ENCODE measurements around the gene EIF5. TPM values are rescaled to one million over a fixed set of nuclear protein-coding genes. Genes with fewer than 3 reads are reported as not detected.

EIF5 gene
- total RNA-seq, 1 experiment from 2014 or later: 238 TPM

- no peaks in the 10 kb centered on the region for H3K9me3 ChIP-seq (ENCODE audit: control insufficient read depth, insufficient read depth, low read depth, low read length)
- H3K4me1 ChIP-seq (ENCODE audit: control insufficient read depth, insufficient read depth, low read length): no peaks in the 10 kb centered on the region
- no peak overlapping the region for H3K4me3 ChIP-seq (ENCODE audit: low read depth in 2 of 2, low read length in 2 of 2)
- H3K27ac ChIP-seq (ENCODE audit: low read length): no peak overlapping the region
- H3K36me3 ChIP-seq (ENCODE audit: control insufficient read depth, insufficient read depth, low read length): no peaks in the 10 kb centered on the region
- H3K27me3 ChIP-seq (ENCODE audit: control insufficient read depth, insufficient read depth, low read length): no peaks in the 10 kb centered on the region
- in situ Hi-C loops (cut with HindIII; ENCODE audit: low pct_unique_long_range_greater_than_20kb, low sequenced_read_pairs) (no loop called here), intact Hi-C loops (cut with micrococcal nuclease; ENCODE audit: unreplicated experiment) (no loop called here)
- ATAC-seq (no peak), DNase-seq (ENCODE audit: low read depth, low spot score) (no peak)
- CTCF ChIA-PET: no interaction called here
- BruUV-seq (replicated peaks): no TSS peak
- POLR2A ChIA-PET: no interaction called here
- TF ChIP-seq SIN3A (IDR thresholded peaks at IDR 0.05; ENCODE audit: borderline replicate concordance, insufficient read depth, low read depth, low read length) (no peak), POLR2AphosphoS5 (IDR thresholded peaks at IDR 0.05; ENCODE audit: low read depth, low read length) (no peak), TCF7L2 (IDR thresholded peaks at IDR 0.05; ENCODE audit: low read depth, low read length) (no peak)
- TF ChIP-seq, protein P1, sequence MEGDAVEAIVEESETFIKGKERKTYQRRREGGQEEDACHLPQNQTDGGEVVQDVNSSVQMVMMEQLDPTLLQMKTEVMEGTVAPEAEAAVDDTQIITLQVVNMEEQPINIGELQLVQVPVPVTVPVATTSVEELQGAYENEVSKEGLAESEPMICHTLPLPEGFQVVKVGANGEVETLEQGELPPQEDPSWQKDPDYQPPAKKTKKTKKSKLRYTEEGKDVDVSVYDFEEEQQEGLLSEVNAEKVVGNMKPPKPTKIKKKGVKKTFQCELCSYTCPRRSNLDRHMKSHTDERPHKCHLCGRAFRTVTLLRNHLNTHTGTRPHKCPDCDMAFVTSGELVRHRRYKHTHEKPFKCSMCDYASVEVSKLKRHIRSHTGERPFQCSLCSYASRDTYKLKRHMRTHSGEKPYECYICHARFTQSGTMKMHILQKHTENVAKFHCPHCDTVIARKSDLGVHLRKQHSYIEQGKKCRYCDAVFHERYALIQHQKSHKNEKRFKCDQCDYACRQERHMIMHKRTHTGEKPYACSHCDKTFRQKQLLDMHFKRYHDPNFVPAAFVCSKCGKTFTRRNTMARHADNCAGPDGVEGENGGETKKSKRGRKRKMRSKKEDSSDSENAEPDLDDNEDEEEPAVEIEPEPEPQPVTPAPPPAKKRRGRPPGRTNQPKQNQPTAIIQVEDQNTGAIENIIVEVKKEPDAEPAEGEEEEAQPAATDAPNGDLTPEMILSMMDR (IDR thresholded peaks at IDR 0.05): no peak
- TF ChIP-seq, protein P2, sequence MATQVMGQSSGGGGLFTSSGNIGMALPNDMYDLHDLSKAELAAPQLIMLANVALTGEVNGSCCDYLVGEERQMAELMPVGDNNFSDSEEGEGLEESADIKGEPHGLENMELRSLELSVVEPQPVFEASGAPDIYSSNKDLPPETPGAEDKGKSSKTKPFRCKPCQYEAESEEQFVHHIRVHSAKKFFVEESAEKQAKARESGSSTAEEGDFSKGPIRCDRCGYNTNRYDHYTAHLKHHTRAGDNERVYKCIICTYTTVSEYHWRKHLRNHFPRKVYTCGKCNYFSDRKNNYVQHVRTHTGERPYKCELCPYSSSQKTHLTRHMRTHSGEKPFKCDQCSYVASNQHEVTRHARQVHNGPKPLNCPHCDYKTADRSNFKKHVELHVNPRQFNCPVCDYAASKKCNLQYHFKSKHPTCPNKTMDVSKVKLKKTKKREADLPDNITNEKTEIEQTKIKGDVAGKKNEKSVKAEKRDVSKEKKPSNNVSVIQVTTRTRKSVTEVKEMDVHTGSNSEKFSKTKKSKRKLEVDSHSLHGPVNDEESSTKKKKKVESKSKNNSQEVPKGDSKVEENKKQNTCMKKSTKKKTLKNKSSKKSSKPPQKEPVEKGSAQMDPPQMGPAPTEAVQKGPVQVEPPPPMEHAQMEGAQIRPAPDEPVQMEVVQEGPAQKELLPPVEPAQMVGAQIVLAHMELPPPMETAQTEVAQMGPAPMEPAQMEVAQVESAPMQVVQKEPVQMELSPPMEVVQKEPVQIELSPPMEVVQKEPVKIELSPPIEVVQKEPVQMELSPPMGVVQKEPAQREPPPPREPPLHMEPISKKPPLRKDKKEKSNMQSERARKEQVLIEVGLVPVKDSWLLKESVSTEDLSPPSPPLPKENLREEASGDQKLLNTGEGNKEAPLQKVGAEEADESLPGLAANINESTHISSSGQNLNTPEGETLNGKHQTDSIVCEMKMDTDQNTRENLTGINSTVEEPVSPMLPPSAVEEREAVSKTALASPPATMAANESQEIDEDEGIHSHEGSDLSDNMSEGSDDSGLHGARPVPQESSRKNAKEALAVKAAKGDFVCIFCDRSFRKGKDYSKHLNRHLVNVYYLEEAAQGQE (IDR thresholded peaks at IDR 0.05; ENCODE audit: insufficient read depth in 1 of 2, low read depth in 2 of 2, low read length in 1 of 2): no peak
Observed at GRCh38 chr14:103362780-103363179, 28.7 kb downstream of the EIF5 start.

DNA sequence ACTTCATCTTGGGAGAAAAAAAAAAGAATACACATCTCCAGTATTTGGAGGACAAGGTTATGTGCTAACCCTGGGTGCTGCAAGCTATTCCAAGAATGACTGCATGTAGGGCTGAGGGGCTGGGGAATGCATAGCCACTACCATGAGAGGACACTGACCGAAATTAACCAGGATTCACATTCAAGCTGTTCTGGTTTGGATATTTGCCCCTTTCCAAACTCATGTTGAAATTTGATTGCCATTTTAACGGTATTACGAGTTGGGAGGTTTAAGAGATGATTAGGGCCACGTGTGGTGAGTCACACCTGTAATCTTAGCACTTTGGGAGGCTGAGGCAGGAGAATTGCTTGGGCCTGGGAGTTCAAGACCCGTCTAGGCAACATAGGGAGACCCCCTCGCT is 32.7 kb downstream of the EIF5 start:
- no peaks in the 10 kb centered on the region for H3K9me3 ChIP-seq (ENCODE audit: control insufficient read depth, insufficient read depth, low read depth, low read length)
- TF ChIP-seq, protein P2 (IDR thresholded peaks at IDR 0.05; ENCODE audit: insufficient read depth in 1 of 2, low read depth in 2 of 2, low read length in 1 of 2): no peak
- TF ChIP-seq POLR2AphosphoS5 (IDR thresholded peaks at IDR 0.05; ENCODE audit: low read depth, low read length) (no peak), SIN3A (IDR thresholded peaks at IDR 0.05; ENCODE audit: borderline replicate concordance, insufficient read depth, low read depth, low read length) (no peak), TCF7L2 (IDR thresholded peaks at IDR 0.05; ENCODE audit: low read depth, low read length) (no peak)
- TF ChIP-seq, protein P1 (IDR thresholded peaks at IDR 0.05): no peak
- H3K27me3 ChIP-seq (ENCODE audit: control insufficient read depth, insufficient read depth, low read length): no peaks in the 10 kb centered on the region
- intact Hi-C loops (cut with micrococcal nuclease; ENCODE audit: unreplicated experiment): no loop called here
- H3K36me3 ChIP-seq (ENCODE audit: control insufficient read depth, insufficient read depth, low read length): no peaks in the 10 kb centered on the region
- ATAC-seq (no peak), DNase-seq (ENCODE audit: low read depth, low spot score) (no peak)
- no peak overlapping the region for H3K4me3 ChIP-seq (ENCODE audit: low read depth in 2 of 2, low read length in 2 of 2)
- POLR2A ChIA-PET: no interaction called here
- BruUV-seq (replicated peaks): no TSS peak
- CTCF ChIA-PET: no interaction called here
- H3K27ac ChIP-seq (ENCODE audit: low read length): no peak overlapping the region
- H3K4me1 ChIP-seq (ENCODE audit: control insufficient read depth, insufficient read depth, low read length): no peaks in the 10 kb centered on the region
- in situ Hi-C loops (cut with HindIII; ENCODE audit: low pct_unique_long_range_greater_than_20kb, low sequenced_read_pairs): no loop called here
